ENCODE measurements around the gene SNU13.
"Not testable (repeated sequence)": the region's sequence is repeated elsewhere in the genome, so short reads cannot be mapped to it uniquely, and the experiment has no call there.

DNA sequence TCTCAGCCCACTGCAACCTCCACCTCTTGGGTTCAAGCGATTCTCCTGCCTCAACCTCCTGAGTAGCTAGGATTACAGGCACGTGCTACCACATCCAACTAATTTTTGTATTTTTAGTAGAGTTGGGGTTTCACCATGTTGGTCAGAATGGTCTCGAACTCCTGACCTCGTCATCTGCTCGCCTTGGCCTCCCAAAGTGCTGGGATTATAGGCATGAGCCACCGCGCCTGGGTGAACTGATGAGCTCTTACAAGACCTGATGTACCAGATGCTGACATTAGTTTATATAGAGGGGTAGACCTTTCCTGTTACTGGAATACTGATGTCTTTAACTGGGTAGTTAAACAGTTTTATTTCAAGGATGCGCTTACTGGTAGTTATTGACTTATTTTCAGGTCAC, 54.1 kb downstream of the SNU13 start:
- TF ChIP-seq, protein P1, sequence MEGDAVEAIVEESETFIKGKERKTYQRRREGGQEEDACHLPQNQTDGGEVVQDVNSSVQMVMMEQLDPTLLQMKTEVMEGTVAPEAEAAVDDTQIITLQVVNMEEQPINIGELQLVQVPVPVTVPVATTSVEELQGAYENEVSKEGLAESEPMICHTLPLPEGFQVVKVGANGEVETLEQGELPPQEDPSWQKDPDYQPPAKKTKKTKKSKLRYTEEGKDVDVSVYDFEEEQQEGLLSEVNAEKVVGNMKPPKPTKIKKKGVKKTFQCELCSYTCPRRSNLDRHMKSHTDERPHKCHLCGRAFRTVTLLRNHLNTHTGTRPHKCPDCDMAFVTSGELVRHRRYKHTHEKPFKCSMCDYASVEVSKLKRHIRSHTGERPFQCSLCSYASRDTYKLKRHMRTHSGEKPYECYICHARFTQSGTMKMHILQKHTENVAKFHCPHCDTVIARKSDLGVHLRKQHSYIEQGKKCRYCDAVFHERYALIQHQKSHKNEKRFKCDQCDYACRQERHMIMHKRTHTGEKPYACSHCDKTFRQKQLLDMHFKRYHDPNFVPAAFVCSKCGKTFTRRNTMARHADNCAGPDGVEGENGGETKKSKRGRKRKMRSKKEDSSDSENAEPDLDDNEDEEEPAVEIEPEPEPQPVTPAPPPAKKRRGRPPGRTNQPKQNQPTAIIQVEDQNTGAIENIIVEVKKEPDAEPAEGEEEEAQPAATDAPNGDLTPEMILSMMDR (IDR thresholded peaks at IDR 0.05; ENCODE audit: poor library complexity): not testable (repeated sequence)
- not testable (repeated sequence) for TF ChIP-seq EZH2 (IDR thresholded peaks at IDR 0.05; ENCODE audit: borderline replicate concordance); EZH2phosphoT487 (IDR thresholded peaks at IDR 0.05; ENCODE audit: low read depth, severe bottlenecking, unreplicated experiment)
